ENCODE results near the gene APBB3.

- TF ChIP-seq ZFP30 (CRISPR knock-in tag; IDR thresholded peaks at IDR 0.05) (no peak), ZNF70 (CRISPR knock-in tag; IDR thresholded peaks at IDR 0.05) (no peak), OSR1 (CRISPR knock-in tag; IDR thresholded peaks at IDR 0.05) (no peak), TSHZ2 (CRISPR knock-in tag; IDR thresholded peaks at IDR 0.05) (no peak), CREB5 (CRISPR knock-in tag; IDR thresholded peaks at IDR 0.05; ENCODE audit: low read depth) (no peak), PATZ1 (CRISPR knock-in tag; IDR thresholded peaks at IDR 0.05; ENCODE audit: borderline replicate concordance) (no peak)
Observed at GRCh38 chr5:140607031-140607430, 42.6 kb upstream of the APBB3 start.

All from SK-N-SH treated with all-trans-retinoic acid at 6 μM for 48 hours (cell line).